Kidney epithelial cell (primary cell): ENCODE data around the gene FOXO4. TPM values are rescaled to one million over a fixed set of nuclear protein-coding genes. Genes with fewer than 3 reads are reported as not detected.

Experiments
- DNase-seq: peaks from one replicate; pipeline ENCODE4 v3.0.0-alpha.2; 2010; ENCODE audit warnings: low read depth
- H3K27me3 ChIP-seq: 2 replicates; pipeline ENCODE4 v1.6.0; 2011; ENCODE audit warnings: low read length; ENCODE audit not compliant: control insufficient read depth, insufficient read depth
- H3K36me3 ChIP-seq: 2 replicates; pipeline ENCODE4 v1.5.1; 2011; ENCODE audit warnings: low read length; ENCODE audit not compliant: control insufficient read depth, insufficient read depth
- H3K4me3 ChIP-seq: 2 replicates; pipeline ENCODE4 v1.5.1; 2011; ENCODE audit warnings: low read depth, mild to moderate bottlenecking, control low read depth, low read length
- total RNA-seq: library from RNA; depleted of rRNA; stranded (reverse); fragments of >200 nt; gene quantifications from 2 replicates; pipeline ENCODE4 v1.2.3, GENCODE V29; 2015
- TF ChIP-seq, protein P1 (sequence below): IDR thresholded peaks from 2 replicates; pipeline ENCODE4 v1.5.1; 2011; ENCODE audit warnings: mild to moderate bottlenecking, moderate library complexity, low read length, control low read depth, inconsistent platforms; ENCODE audit not compliant: insufficient read depth, poor library complexity, severe bottlenecking

Gene FOXO4
- total RNA-seq, 1 donor from 2014 or later = 4.5 TPM

GRCh38 chrX:71060127-71060526 is 35.5 kb upstream of the FOXO4 start:
- no peaks in the 10 kb centered on the region for H3K36me3 ChIP-seq
- no peaks in the 10 kb centered on the region for H3K27me3 ChIP-seq
- no peak for DNase-seq
- TF ChIP-seq, protein P1, sequence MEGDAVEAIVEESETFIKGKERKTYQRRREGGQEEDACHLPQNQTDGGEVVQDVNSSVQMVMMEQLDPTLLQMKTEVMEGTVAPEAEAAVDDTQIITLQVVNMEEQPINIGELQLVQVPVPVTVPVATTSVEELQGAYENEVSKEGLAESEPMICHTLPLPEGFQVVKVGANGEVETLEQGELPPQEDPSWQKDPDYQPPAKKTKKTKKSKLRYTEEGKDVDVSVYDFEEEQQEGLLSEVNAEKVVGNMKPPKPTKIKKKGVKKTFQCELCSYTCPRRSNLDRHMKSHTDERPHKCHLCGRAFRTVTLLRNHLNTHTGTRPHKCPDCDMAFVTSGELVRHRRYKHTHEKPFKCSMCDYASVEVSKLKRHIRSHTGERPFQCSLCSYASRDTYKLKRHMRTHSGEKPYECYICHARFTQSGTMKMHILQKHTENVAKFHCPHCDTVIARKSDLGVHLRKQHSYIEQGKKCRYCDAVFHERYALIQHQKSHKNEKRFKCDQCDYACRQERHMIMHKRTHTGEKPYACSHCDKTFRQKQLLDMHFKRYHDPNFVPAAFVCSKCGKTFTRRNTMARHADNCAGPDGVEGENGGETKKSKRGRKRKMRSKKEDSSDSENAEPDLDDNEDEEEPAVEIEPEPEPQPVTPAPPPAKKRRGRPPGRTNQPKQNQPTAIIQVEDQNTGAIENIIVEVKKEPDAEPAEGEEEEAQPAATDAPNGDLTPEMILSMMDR = no peak
- no peak overlapping the region for H3K4me3 ChIP-seq

DNA sequence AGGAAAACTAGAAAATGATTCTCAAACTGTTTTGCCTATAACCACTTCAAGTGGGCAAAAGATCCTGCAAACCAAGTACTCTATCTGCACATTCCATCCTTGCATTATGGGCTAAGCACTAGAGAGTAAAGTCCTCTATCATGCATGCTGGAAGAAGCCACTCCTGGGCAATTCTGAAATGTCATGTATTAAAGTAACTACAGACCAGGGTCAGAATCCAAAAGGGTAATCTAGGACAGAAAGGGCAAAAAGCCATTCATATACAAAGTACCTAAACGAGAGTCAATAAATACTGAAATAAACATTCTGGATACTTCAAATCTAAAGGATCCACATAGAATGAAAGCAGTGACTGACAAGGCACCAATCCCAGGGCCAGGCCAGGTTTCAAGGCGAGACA is 28.6 kb upstream of the FOXO4 start:
- no peaks in the 10 kb centered on the region for H3K36me3 ChIP-seq
- no peak for DNase-seq
- TF ChIP-seq, protein P1 = no peak
- no peaks in the 10 kb centered on the region for H3K27me3 ChIP-seq
- peak overlapping the region; percentile 73 for H3K4me3 ChIP-seq

- DNase-seq = no peak
- TF ChIP-seq, protein P1 = no peak
- Histone ChIP-seq H3K27me3 (no peaks in the 10 kb centered on the region), H3K4me3 (peak overlapping the region; percentile 73), H3K36me3 (no peaks in the 10 kb centered on the region)
Measured at GRCh38 chrX:71067712-71068043, 28.0 kb upstream of the FOXO4 start.

GRCh38 chrX:71068044-71068918 is 27.4 kb upstream of the FOXO4 start, which contains the start of gene SNX12:
TSS of gene SNX12 (minus strand) at chrX:71068334. CDS start at chrX:71068306, 28 bp downstream.
- Histone ChIP-seq H3K36me3 (no peaks in the 10 kb centered on the region), H3K4me3 (peak within 1 kb of the TSS; percentile 73), H3K27me3 (no peaks in the 10 kb centered on the region)
- TF ChIP-seq, protein P1 = no peak
- peak; percentile 70 for DNase-seq

GRCh38 chrX:71070531-71070930 is 25.1 kb upstream of the FOXO4 start:
- TF ChIP-seq, protein P1 = no peak
- Histone ChIP-seq H3K4me3 (no peak overlapping the region), H3K36me3 (no peaks in the 10 kb centered on the region), H3K27me3 (no peaks in the 10 kb centered on the region)
- DNase-seq = no peak
